K562 (cell line): ENCODE data around the gene KLHL6.

ENCODE experiments used
- CTCF ChIP-seq, 3 experiments: IDR thresholded peaks in 2 of 3; conservative IDR thresholded peaks in 1 of 3; 2 replicates each; pipeline ENCODE4 v1.5.1; 2011 to 2012; ENCODE audit warnings: low read length in 3 of 3, mild to moderate bottlenecking in 3 of 3, control low read depth in 2 of 3, improper control_type of control experiment in 1 of 3, inconsistent platforms in 1 of 3, low read depth in 1 of 3, mixed read lengths in 1 of 3, moderate library complexity in 1 of 3; ENCODE audit not compliant: insufficient read depth in 2 of 3
- ERF ChIP-seq: fragments of 450-650 bp; formaldehyde crosslinking; IDR thresholded peaks from 2 replicates; pipeline ENCODE4 v1.4.0; 2020; ENCODE audit warnings: mild to moderate bottlenecking, mixed read lengths
- HNRNPK ChIP-seq: fragments of 200-400 bp; formaldehyde crosslinking; IDR thresholded peaks from one replicate; pipeline ENCODE4 v1.6.1; 2018; ENCODE audit warnings: mild to moderate bottlenecking, low read depth, low read length; ENCODE audit not compliant: poor library complexity, severe bottlenecking
- NR2C2 ChIP-seq, 2 experiments: fragments of 200-800 bp in 1 of 2; sonication (Bioruptor generic) in 1 of 2; sonication (generic) in 1 of 2; formaldehyde crosslinking in 1 of 2; IDR thresholded peaks; 2 replicates each; pipeline versions ENCODE4 v1.6.1 to v1.8.0; 2016 to 2022; ENCODE audit warnings: mild to moderate bottlenecking in 1 of 2, missing compliant biosample characterization in 1 of 2, missing genetic modification characterization in 1 of 2, missing genetic modification reagents in 1 of 2
- POLR2AphosphoS2 ChIP-seq: IDR thresholded peaks from 2 replicates; pipeline ENCODE4 v1.6.1; 2012; ENCODE audit warnings: low read length, improper control_type of control experiment
- POLR2AphosphoS5 ChIP-seq: IDR thresholded peaks from 2 replicates; pipeline ENCODE4 v1.6.1; 2011; ENCODE audit warnings: mild to moderate bottlenecking, low read depth, low read length, moderate library complexity; ENCODE audit not compliant: control insufficient read depth, insufficient read depth
- SMAD1 ChIP-seq: fragments of 150-350 bp; IDR thresholded peaks from 2 replicates; pipeline ENCODE4 v1.6.1; 2014; ENCODE audit warnings: low read length, low read depth; ENCODE audit not compliant: partially characterized antibody
- ZNF766 ChIP-seq: fragments of 200-800 bp; sonication (Bioruptor generic); conservative IDR thresholded peaks from 2 replicates; pipeline ENCODE4 v1.6.1; 2016; ENCODE audit warnings: missing genetic modification characterization, missing compliant biosample characterization

- no peak for TF ChIP-seq ZNF766 (CRISPR knock-in tag)
- TF ChIP-seq POLR2AphosphoS5: no peak
- TF ChIP-seq CTCF (IDR thresholded peaks at IDR 0.05 in 2 of 3, conservative IDR thresholded peaks at IDR 0.05 in 1 of 3; ENCODE audit: insufficient read depth in 2 of 3, low read depth in 1 of 3, low read length in 3 of 3): no peak
- TF ChIP-seq SMAD1: no peak
- no peak for TF ChIP-seq NR2C2 (CRISPR knock-in tag; IDR thresholded peaks at IDR 0.05)
- TF ChIP-seq NR2C2 (tag; IDR thresholded peaks at IDR 0.05): no peak
- TF ChIP-seq ERF (CRISPR knock-in tag): no peak
- no peak for TF ChIP-seq POLR2AphosphoS2
- TF ChIP-seq HNRNPK: no peak
These were observed 64.2 kb downstream of the KLHL6 start for GRCh38 chr3:183491109-183491922.
